Thyroid gland (tissue), 4 donors: ENCODE results near the gene ANKRD13B.

ENCODE experiments used
- POLR2A ChIP-seq, 2 donors: fragments of 450-650 bp; IDR thresholded peaks; one replicate each; pipeline ENCODE4 v1.6.1; 2017; ENCODE audit warnings: antibody characterized with exemption in 2 of 2, mild to moderate bottlenecking in 2 of 2, moderate library complexity in 1 of 2
- TF ChIP-seq, protein P1 (sequence below), 6 experiments: fragments of 200-600 bp in 3 of 6; fragments of 450-650 bp in 3 of 6; sonication (generic) in 3 of 6; IDR thresholded peaks; one replicate each; pipeline ENCODE4 v1.5.1; 2016 to 2019; ENCODE audit warnings: antibody characterized with exemption in 6 of 6, mild to moderate bottlenecking in 2 of 6, inconsistent platforms in 1 of 6, moderate library complexity in 1 of 6

DNA sequence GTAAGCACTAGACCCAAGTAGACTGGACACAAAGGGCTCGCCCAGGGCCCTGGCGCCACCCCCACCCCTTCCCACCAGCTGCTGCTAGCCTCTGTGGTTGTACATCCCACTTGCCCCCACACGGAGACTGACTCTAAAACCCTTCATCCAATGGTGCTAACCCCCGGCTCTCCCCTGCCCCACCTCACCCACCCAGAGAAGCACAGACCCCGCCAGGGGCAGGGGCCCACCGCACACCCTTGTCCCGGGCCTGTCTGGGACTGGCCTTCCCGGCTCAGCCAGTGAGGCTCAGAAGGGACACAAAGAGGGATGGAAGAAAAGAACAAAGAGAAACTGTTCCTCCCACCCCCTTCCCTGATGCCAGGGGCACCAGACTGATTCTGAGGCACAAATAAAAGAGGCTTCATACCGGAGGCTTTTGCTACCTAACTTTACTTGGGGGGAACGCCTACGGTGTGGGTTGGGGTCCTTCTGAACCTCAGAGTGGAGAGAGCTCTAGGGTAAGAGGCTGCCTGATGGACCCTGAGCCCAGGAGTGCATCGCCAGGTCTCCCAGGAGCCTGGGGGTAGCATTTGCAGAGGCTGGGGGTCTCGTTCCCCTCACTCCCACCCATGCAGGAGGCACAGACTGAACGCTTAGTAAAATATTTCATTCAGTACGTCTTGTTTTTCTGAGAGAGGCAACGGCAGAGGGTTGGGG lies 21.6 kb downstream of the ANKRD13B start:
- TF ChIP-seq, protein P1, sequence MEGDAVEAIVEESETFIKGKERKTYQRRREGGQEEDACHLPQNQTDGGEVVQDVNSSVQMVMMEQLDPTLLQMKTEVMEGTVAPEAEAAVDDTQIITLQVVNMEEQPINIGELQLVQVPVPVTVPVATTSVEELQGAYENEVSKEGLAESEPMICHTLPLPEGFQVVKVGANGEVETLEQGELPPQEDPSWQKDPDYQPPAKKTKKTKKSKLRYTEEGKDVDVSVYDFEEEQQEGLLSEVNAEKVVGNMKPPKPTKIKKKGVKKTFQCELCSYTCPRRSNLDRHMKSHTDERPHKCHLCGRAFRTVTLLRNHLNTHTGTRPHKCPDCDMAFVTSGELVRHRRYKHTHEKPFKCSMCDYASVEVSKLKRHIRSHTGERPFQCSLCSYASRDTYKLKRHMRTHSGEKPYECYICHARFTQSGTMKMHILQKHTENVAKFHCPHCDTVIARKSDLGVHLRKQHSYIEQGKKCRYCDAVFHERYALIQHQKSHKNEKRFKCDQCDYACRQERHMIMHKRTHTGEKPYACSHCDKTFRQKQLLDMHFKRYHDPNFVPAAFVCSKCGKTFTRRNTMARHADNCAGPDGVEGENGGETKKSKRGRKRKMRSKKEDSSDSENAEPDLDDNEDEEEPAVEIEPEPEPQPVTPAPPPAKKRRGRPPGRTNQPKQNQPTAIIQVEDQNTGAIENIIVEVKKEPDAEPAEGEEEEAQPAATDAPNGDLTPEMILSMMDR (IDR thresholded peaks at IDR 0.05): no peak
- TF ChIP-seq POLR2A (IDR thresholded peaks at IDR 0.05): no peak
